Rectal smooth muscle tissue (tissue), 1 donor: ENCODE results near the gene SLC2A10.

Experiments
- H3K27ac ChIP-seq: one replicate; pipeline ENCODE4 v1.7.0; 2013; ENCODE audit warnings: low read depth, low read length, inconsistent platforms
- H3K27me3 ChIP-seq: one replicate; pipeline ENCODE4 v1.7.0; 2013; ENCODE audit warnings: low read length; ENCODE audit not compliant: control insufficient read depth, insufficient read depth
- H3K36me3 ChIP-seq: one replicate; pipeline ENCODE4 v1.7.0; 2013; ENCODE audit warnings: low read length; ENCODE audit not compliant: control insufficient read depth, insufficient read depth
- H3K4me1 ChIP-seq: one replicate; pipeline ENCODE4 v1.7.0; 2013; ENCODE audit warnings: low read length; ENCODE audit not compliant: control insufficient read depth, insufficient read depth
- H3K4me3 ChIP-seq: one replicate; pipeline ENCODE4 v1.7.0; 2013; ENCODE audit warnings: low read length
- H3K9ac ChIP-seq: one replicate; pipeline ENCODE4 v1.7.0; 2013; ENCODE audit warnings: low read length

SLC2A10 gene

DNA sequence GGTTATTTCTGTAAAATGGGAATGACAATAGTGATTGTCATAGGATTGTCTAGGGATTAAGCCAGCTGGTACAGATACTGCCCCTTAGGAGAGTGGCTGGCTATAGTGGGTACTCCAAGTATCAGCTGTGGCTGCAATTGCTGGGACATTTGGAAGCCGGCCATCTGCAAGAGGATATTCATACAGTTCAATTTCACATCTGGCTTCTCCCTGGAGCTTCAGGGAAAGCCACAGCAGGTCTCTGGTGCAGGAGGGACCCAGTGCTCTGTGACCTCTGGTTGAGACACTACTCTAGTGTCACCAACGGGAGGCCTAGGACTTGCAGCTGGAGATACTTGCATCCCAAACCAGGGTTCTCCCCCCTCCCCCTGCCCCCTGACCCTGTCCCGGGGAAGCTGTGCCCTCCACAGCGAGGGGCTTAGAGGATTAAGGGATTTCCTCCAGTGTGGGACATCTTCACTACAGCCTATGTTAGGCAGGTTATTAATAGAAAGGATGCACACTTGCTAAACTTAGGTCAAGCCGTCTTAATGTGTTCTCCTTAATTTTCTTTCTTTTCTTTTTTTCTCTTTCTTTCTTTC lies 2.7 kb downstream of the SLC2A10 start:
- Histone ChIP-seq H3K4me1 (peaks cover 3% of the 10 kb centered on the region), H3K9ac (no peak overlapping the region), H3K27ac (no peak overlapping the region), H3K4me3 (no peak overlapping the region), H3K27me3 (no peaks in the 10 kb centered on the region), H3K36me3 (no peaks in the 10 kb centered on the region)

DNA sequence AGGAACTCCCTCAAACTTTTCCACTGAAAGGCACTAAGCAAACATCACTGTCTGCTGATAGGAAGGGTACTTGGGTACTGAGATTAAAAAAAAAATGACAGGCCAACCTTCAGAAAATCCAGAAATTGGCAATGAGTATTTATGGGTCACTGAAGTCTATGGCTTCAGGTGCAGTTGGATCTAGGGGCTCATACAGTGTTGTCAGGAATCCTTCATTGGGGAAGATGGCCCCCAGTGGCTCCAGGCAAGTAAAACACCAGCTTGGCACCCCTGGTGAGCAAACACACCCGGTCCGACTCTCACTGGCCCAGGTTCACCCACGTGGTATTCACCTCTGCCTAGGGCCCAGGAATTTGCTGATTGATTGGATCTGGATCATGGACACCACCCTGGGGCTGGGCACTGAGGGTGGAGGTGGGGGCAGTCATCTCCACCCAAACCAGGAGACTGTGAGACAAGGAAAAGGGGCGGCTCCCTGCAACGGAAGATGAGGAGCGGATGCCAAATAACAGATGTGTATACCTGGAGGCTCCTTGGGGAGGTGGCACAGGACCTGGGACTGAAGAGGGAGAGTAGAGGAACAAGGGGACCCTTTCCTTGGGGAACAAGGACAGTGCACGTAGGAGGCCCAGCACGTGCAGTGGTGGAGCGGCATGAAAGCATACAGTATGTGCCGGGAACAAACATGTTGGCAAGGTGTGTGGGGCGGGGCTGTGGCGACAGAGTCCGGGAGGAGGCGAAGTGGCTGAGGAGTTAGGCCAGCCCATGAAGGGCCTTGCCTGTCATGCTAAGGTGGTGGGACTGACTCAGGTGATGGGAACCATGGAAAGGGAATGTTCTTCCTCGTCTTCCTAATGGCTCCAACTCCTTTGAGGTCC lies 4.7 kb downstream of the SLC2A10 start:
- no peak overlapping the region for H3K27ac ChIP-seq
- no peak overlapping the region for H3K4me3 ChIP-seq
- H3K36me3 ChIP-seq: no peaks in the 10 kb centered on the region
- no peak overlapping the region for H3K9ac ChIP-seq
- peaks cover under 1% of the 10 kb centered on the region for H3K4me1 ChIP-seq
- no peaks in the 10 kb centered on the region for H3K27me3 ChIP-seq

DNA sequence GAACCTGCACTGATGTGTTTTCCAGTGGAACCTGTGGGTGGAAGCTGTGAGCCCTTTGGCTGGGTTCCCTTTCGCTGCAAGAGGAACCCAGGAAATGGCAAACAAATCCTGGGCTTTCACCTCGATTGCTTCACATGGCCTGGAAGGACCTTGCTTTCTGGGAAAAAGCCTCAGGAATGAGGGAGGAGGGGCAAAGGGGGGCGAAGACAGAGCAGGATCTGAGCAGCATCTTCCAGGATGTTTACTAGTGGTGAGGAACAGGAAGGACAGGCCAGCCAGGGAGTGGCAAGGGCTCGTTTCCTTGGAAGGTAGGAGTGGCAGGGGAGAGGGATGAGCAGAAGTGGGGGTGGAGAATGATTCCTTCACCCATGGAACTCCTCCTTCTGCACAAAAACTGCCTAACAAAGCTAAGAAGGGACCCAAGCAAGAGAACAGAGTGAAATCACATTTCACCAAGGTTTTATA lies 5.9 kb downstream of the SLC2A10 start:
- no peaks in the 10 kb centered on the region for H3K27me3 ChIP-seq
- H3K9ac ChIP-seq: no peak overlapping the region
- no peaks in the 10 kb centered on the region for H3K36me3 ChIP-seq
- H3K4me1 ChIP-seq: no peaks in the 10 kb centered on the region
- no peak overlapping the region for H3K27ac ChIP-seq
- no peak overlapping the region for H3K4me3 ChIP-seq

DNA sequence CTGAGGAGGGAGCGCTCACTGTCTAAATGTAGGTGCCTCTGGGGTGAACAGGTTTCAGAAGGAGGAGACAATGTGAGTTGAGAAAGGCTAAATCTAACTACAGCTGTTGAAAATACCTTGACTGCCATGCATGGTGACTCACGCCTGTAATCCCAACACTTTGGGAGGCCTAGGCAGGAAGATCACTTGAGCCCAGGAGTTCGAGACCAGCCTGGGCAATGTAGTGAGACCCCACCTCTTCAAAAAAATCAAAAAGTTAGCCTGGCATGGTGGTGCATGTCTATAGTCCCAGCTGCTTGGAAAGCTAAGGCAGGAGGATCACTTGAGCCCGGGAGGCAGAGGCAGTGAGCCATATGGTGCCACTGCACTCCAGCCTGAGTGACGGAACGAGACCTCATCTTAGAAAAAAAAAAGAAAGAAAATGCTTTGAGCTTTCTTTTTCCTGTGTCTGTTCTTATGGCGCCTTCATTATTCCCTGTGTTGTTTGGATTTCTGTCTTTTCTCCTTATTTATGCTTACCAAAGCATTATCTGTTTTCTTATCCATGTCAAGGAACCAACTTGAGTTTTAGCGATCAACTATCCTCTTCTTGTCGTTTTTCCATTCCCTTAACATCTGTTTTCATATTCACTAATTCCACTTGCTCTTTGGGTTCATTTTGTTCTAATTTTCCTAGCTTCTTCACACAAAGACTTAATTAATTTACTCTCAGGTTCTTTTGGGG lies 8.5 kb downstream of the SLC2A10 start:
- H3K36me3 ChIP-seq: no peaks in the 10 kb centered on the region
- no peak overlapping the region for H3K27ac ChIP-seq
- no peaks in the 10 kb centered on the region for H3K27me3 ChIP-seq
- H3K9ac ChIP-seq: no peak overlapping the region
- H3K4me1 ChIP-seq: no peaks in the 10 kb centered on the region
- H3K4me3 ChIP-seq: no peak overlapping the region

DNA sequence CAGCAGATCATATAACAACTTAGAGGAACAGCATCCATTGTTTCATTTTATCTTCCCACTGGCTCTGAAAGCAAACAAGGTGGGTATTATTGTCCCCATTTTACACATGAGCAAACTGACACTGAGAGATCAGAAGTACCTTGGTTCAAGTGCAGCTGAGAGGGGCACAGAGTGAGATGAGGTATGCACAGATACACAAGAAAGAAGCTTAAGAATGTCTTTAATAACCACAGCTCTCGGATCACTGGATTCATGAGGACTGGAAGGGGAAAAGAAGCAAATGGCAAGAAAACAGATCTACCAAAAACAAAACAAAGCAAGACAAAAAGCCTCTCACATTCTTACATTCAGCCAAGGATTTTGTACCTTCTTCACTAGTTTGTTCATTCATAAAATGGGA lies 10.6 kb downstream of the SLC2A10 start:
- no peaks in the 10 kb centered on the region for H3K36me3 ChIP-seq
- H3K4me3 ChIP-seq: no peak overlapping the region

DNA sequence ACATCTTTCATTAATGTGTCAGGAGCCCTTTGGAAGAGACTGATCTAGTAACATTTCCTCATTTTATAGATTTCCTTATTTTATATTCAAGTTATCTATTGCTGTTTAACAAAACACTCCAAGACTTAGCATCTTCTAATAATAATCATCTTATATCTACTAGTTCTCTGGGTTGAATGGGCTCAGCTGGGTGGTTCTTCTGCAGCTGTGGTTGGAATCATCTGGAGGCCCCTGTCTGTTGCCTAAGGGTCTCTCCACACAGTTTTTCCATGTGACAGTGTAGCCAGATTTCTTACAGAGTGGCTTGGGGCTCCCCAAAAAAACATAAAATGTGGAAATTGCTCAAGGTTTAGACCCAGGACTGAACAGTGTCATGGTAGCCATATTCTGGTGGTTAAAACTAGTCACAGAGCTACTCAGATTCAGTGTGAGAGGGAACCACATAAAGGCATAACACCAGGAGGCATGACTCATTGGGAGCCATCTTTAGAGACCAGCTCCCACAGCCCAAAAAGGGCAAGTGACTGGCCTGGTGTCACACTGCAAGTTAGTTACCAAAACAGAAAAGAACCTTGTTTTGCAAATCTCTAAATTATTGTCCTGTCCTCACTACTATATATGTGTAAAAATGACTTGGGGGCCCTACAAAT lies 11.5 kb downstream of the SLC2A10 start:
- Histone ChIP-seq H3K36me3 (no peaks in the 10 kb centered on the region), H3K27me3 (no peaks in the 10 kb centered on the region), H3K9ac (no peak overlapping the region), H3K27ac (no peak overlapping the region), H3K4me1 (no peaks in the 10 kb centered on the region), H3K4me3 (no peak overlapping the region)

More for the DNA sequence above, 10.6 kb downstream of the SLC2A10 start:
- no peaks in the 10 kb centered on the region for H3K27me3 ChIP-seq
- H3K9ac ChIP-seq: no peak overlapping the region
- no peaks in the 10 kb centered on the region for H3K4me1 ChIP-seq
- H3K27ac ChIP-seq: no peak overlapping the region

DNA sequence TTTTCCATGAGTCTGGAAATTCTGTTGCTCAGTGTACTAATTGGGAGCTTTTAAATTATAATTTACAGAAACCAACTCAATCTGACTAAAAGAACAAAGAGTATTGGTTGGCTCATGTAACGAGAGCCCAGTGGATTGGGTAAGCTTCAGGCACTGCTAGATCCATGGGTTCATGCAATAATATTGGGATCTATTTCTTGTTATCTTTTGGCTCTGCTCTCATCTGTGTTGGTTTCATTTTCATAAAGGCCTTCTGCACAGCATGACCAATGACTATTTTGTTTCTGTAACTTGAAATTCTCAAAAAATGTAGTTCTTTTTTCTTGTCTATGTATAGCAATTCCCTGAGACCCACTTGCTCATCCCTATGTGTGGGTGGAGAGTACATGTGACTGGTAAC lies 12.0 kb downstream of the SLC2A10 start:
- Histone ChIP-seq H3K4me3 (no peak overlapping the region), H3K36me3 (no peaks in the 10 kb centered on the region), H3K27me3 (no peaks in the 10 kb centered on the region), H3K27ac (no peak overlapping the region), H3K4me1 (no peaks in the 10 kb centered on the region), H3K9ac (no peak overlapping the region)

DNA sequence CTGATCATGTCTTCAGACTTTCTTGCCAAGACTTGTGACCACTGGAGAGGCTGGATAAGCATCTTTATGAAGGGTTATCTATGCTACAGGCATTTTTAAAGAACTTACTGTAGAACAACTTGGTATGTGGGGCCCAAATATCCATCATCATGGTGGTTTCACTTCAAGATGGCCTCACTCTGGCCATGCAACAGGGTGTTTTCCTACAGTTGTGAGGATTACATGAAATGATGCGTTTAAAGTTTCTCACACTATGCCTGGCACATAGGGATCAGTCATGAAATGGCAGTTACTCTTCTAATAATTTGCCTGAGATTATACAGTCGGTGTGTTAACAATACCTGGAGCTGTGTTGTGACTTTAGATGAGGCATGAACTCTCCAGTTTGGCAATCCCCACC lies 13.0 kb downstream of the SLC2A10 start:
- Histone ChIP-seq H3K4me1 (no peaks in the 10 kb centered on the region), H3K4me3 (no peak overlapping the region), H3K9ac (no peak overlapping the region), H3K36me3 (no peaks in the 10 kb centered on the region), H3K27ac (no peak overlapping the region), H3K27me3 (no peaks in the 10 kb centered on the region)

DNA sequence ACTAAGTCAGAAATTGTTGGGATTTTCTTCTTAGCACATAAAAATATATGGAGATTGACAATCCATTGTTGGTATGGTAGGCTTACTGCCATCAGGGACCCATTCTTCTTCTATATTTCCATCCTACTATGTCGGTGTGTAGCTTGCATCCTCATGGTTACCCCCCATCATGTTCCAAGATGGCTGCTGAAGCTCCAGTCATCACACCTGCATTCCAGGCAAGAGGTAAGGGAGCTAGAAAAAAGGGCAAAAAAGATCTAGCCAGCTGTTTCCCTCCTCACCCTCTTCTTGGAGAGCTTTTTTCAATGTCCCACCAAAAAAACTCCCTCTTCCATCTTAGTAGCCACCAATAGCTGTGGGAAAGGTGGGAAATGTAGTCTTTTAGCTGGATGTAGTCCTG lies 13.6 kb downstream of the SLC2A10 start:
- H3K4me3 ChIP-seq: no peak overlapping the region

DNA sequence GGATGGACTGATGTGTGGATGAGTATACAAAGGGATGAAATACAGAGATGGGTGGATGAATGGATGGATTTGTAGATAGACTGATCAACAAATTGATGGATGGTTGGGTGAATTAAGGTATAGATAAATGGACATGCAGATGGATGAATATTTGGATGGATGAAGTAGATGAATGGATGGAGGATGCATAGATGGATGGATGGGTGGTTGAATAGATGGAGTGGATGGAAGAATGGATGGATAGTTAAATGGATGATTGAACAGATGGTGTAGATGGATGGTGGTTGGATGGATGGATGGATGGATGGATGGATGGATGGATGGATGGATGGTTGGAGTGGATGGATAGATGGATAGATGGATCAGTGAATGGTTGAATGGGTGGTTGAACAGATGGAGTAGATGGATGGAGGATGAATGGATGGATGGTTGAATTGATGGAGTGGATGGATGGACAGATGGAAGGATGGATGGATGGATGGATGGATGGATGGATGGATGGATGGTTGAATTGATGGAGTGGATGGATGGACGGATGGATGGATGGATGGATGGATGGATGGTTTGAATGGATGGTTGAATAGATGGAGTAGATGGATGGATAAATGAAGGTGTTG lies 15.0 kb downstream of the SLC2A10 start:
- no peaks in the 10 kb centered on the region for H3K27me3 ChIP-seq
- no peak overlapping the region for H3K27ac ChIP-seq
- H3K36me3 ChIP-seq: peaks cover 3% of the 10 kb centered on the region
- no peak overlapping the region for H3K4me3 ChIP-seq
- no peaks in the 10 kb centered on the region for H3K4me1 ChIP-seq
- no peak overlapping the region for H3K9ac ChIP-seq

More for the DNA sequence above, 13.6 kb downstream of the SLC2A10 start:
- H3K9ac ChIP-seq: no peak overlapping the region
- no peak overlapping the region for H3K27ac ChIP-seq
- H3K27me3 ChIP-seq: no peaks in the 10 kb centered on the region
- H3K4me1 ChIP-seq: no peaks in the 10 kb centered on the region
- H3K36me3 ChIP-seq: no peaks in the 10 kb centered on the region

DNA sequence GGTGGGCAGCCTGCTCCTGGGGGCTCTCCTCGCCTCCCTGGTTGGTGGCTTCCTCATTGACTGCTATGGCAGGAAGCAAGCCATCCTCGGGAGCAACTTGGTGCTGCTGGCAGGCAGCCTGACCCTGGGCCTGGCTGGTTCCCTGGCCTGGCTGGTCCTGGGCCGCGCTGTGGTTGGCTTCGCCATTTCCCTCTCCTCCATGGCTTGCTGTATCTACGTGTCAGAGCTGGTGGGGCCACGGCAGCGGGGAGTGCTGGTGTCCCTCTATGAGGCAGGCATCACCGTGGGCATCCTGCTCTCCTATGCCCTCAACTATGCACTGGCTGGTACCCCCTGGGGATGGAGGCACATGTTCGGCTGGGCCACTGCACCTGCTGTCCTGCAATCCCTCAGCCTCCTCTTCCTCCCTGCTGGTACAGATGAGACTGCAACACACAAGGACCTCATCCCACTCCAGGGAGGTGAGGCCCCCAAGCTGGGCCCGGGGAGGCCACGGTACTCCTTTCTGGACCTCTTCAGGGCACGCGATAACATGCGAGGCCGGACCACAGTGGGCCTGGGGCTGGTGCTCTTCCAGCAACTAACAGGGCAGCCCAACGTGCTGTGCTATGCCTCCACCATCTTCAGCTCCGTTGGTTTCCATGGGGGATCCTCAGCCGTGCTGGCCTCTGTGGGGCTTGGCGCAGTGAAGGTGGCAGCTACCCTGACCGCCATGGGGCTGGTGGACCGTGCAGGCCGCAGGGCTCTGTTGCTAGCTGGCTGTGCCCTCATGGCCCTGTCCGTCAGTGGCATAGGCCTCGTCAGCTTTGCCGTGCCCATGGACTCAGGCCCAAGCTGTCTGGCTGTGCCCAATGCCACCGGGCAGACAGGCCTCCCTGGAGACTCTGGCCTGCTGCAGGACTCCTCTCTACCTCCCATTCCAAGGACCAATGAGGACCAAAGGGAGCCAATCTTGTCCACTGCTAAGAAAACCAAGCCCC lies 16.0 kb downstream of the SLC2A10 start:
- Histone ChIP-seq H3K4me3 (no peak overlapping the region), H3K36me3 (peaks cover 8% of the 10 kb centered on the region), H3K27me3 (no peaks in the 10 kb centered on the region), H3K4me1 (no peaks in the 10 kb centered on the region), H3K9ac (no peak overlapping the region), H3K27ac (no peak overlapping the region)
